Stimulated activated naive B cell treated with anti-CD40 and anti-IgM and Interleukin-4, amounts not matched to agents 10 μg/mL and 1 μg/mL and 100 μg/mL, for 72 hours (primary cell): ENCODE measurements around the gene MYLK.

Experiments
- ATAC-seq, 2 donors: fragments of 150-1000 bp; cut with Tn5 transposase; replicated peaks; 2 replicates each; pipeline ENCODE4 v1.10.0; 2021; ENCODE audit warnings: moderate library complexity in 1 of 2
- DNase-seq: peaks from one replicate; pipeline ENCODE4 v3.0.0; 2021
- H3K27ac Mint-ChIP-seq: one replicate; pipeline ENCODE4 v1.8.0; 2022; ENCODE audit warnings: mild to moderate bottlenecking, mixed read lengths
- H3K27me3 Mint-ChIP-seq, 2 donors: one replicate each; pipeline ENCODE4 v1.8.0; 2022; ENCODE audit warnings: mixed read lengths in 2 of 2
- H3K36me3 Mint-ChIP-seq, 2 donors: one replicate each; pipeline ENCODE4 v1.8.0; 2022; ENCODE audit warnings: mixed read lengths in 2 of 2, mild to moderate bottlenecking in 1 of 2
- H3K4me1 Mint-ChIP-seq, 2 donors: one replicate each; pipeline ENCODE4 v1.8.0; 2022; ENCODE audit warnings: mixed read lengths in 2 of 2, mild to moderate bottlenecking in 1 of 2
- H3K4me3 Mint-ChIP-seq, 2 donors: one replicate each; pipeline ENCODE4 v1.8.0; 2022; ENCODE audit warnings: mild to moderate bottlenecking in 2 of 2, mixed read lengths in 2 of 2, moderate library complexity in 1 of 2
- H3K9me3 Mint-ChIP-seq, 2 donors: one replicate each; pipeline ENCODE4 v1.8.0; 2022; ENCODE audit warnings: mixed read lengths in 2 of 2, mild to moderate bottlenecking in 1 of 2

The MYLK gene

GRCh38 chr3:123583561-123583960, 300.6 kb downstream of the MYLK start:
- ATAC-seq (no peak), DNase-seq (no peak)
- Mint-ChIP-seq H3K27ac (no peak overlapping the region), H3K4me3 (no peak overlapping the region), H3K9me3 (no peaks in the 10 kb centered on the region), H3K27me3 (no peaks in the 10 kb centered on the region), H3K36me3 (peaks cover 17 to 30% of the 10 kb centered on the region in 2 donors), H3K4me1 (peaks cover 6 to 20% of the 10 kb centered on the region in 2 donors)

GRCh38 chr3:123582315-123582714, 301.8 kb downstream of the MYLK start:
- H3K4me3 Mint-ChIP-seq: peak overlapping the region in 1 of 2 donors; percentile 37
- no peaks in the 10 kb centered on the region for H3K9me3 Mint-ChIP-seq
- H3K4me1 Mint-ChIP-seq: peaks cover 10 to 29% of the 10 kb centered on the region in 2 donors
- ATAC-seq (no peak), DNase-seq (no peak)
- H3K36me3 Mint-ChIP-seq: peaks cover 19 to 34% of the 10 kb centered on the region in 2 donors
- no peak overlapping the region for H3K27ac Mint-ChIP-seq
- no peaks in the 10 kb centered on the region for H3K27me3 Mint-ChIP-seq

GRCh38 chr3:123576122-123576521, 308.0 kb downstream of the MYLK start:
- ATAC-seq (peak; percentile 95 to 96), DNase-seq (peak; percentile 25)
- peaks cover 29 to 36% of the 10 kb centered on the region in 2 donors for H3K36me3 Mint-ChIP-seq
- H3K4me1 Mint-ChIP-seq: peaks cover 22 to 52% of the 10 kb centered on the region in 2 donors
- no peaks in the 10 kb centered on the region for H3K27me3 Mint-ChIP-seq
- H3K9me3 Mint-ChIP-seq: no peaks in the 10 kb centered on the region
- H3K27ac Mint-ChIP-seq: peak overlapping the region; percentile 72
- H3K4me3 Mint-ChIP-seq: peak overlapping the region; percentile 43 to 46

GRCh38 chr3:123571973-123572365, 312.2 kb downstream of the MYLK start:
- Mint-ChIP-seq H3K27me3 (no peaks in the 10 kb centered on the region), H3K4me1 (peaks cover 17 to 46% of the 10 kb centered on the region in 2 donors), H3K4me3 (no peak overlapping the region), H3K9me3 (no peaks in the 10 kb centered on the region), H3K27ac (no peak overlapping the region), H3K36me3 (peaks cover 13 to 24% of the 10 kb centered on the region in 2 donors)
- no peak for DNase-seq
- no peak for ATAC-seq

- no peak for DNase-seq
- H3K27me3 Mint-ChIP-seq: no peaks in the 10 kb centered on the region
- H3K9me3 Mint-ChIP-seq: no peaks in the 10 kb centered on the region
- H3K27ac Mint-ChIP-seq: no peak overlapping the region
- no peak for ATAC-seq
- H3K36me3 Mint-ChIP-seq: peaks cover 9 to 22% of the 10 kb centered on the region in 2 donors
- no peak overlapping the region for H3K4me3 Mint-ChIP-seq
- H3K4me1 Mint-ChIP-seq: peaks cover 12 to 40% of the 10 kb centered on the region in 2 donors
Observed at GRCh38 chr3:123571264-123571972, 312.7 kb downstream of the MYLK start.

GRCh38 chr3:123568875-123569274, 315.3 kb downstream of the MYLK start:
- DNase-seq: no peak
- Mint-ChIP-seq H3K27ac (no peak overlapping the region), H3K4me3 (no peak overlapping the region), H3K27me3 (no peaks in the 10 kb centered on the region), H3K4me1 (peaks cover 14 to 34% of the 10 kb centered on the region in 2 donors), H3K9me3 (no peaks in the 10 kb centered on the region), H3K36me3 (peaks cover 16 to 29% of the 10 kb centered on the region in 2 donors)
- no peak for ATAC-seq

- Mint-ChIP-seq H3K36me3 (peaks cover 19 to 36% of the 10 kb centered on the region in 2 donors), H3K9me3 (no peaks in the 10 kb centered on the region), H3K4me3 (no peak overlapping the region), H3K27me3 (no peaks in the 10 kb centered on the region), H3K4me1 (peaks cover 15 to 35% of the 10 kb centered on the region in 2 donors), H3K27ac (no peak overlapping the region)
- DNase-seq: no peak
- ATAC-seq: no peak
Observed at GRCh38 chr3:123568034-123568433, 316.1 kb downstream of the MYLK start.

- no peaks in the 10 kb centered on the region for H3K9me3 Mint-ChIP-seq
- no peaks in the 10 kb centered on the region for H3K27me3 Mint-ChIP-seq
- ATAC-seq (no peak), DNase-seq (no peak)
- peaks cover 14 to 19% of the 10 kb centered on the region in 2 donors for H3K4me1 Mint-ChIP-seq
- H3K36me3 Mint-ChIP-seq: peaks cover 18 to 33% of the 10 kb centered on the region in 2 donors
- H3K27ac Mint-ChIP-seq: peak overlapping the region; percentile 2
- H3K4me3 Mint-ChIP-seq: no peak overlapping the region
Observed at GRCh38 chr3:123564056-123564455, 320.1 kb downstream of the MYLK start.

- Mint-ChIP-seq H3K9me3 (no peaks in the 10 kb centered on the region), H3K27ac (no peak overlapping the region), H3K27me3 (no peaks in the 10 kb centered on the region), H3K4me1 (peaks cover 14 to 20% of the 10 kb centered on the region in 2 donors), H3K36me3 (peaks cover 13 to 26% of the 10 kb centered on the region in 2 donors), H3K4me3 (no peak overlapping the region)
- DNase-seq (no peak), ATAC-seq (peak in 1 of 2 donors; percentile 67)
Observed at GRCh38 chr3:123562547-123562946, 321.6 kb downstream of the MYLK start.

GRCh38 chr3:123561188-123561587, 322.9 kb downstream of the MYLK start:
- Mint-ChIP-seq H3K36me3 (peaks cover 23 to 31% of the 10 kb centered on the region in 2 donors), H3K27ac (no peak overlapping the region), H3K27me3 (no peaks in the 10 kb centered on the region), H3K4me1 (peaks cover 14 to 26% of the 10 kb centered on the region in 2 donors), H3K9me3 (no peaks in the 10 kb centered on the region), H3K4me3 (no peak overlapping the region)
- ATAC-seq (no peak), DNase-seq (no peak)
